GM12865 (cell line): Measurements from ENCODE around the gene ANP32A.

Experiments
- DNase-seq: peaks from one replicate; pipeline ENCODE4 v3.0.0; 2010; ENCODE audit warnings: low read depth
- H3K4me3 ChIP-seq: 2 replicates; pipeline ENCODE4 v1.5.1; 2011; ENCODE audit warnings: mild to moderate bottlenecking, low read depth, low read length, control low read depth
- CTCF ChIP-seq: IDR thresholded peaks from 2 replicates; pipeline ENCODE4 v1.5.1; 2011; ENCODE audit warnings: low read length, control low read depth, low read depth, inconsistent platforms; ENCODE audit not compliant: insufficient read depth; ENCODE audit errors: missing control alignments

Gene ANP32A

GRCh38 chr15:68819495-68820294, 1.0 kb downstream of the ANP32A start:
- TF ChIP-seq CTCF = no peak
- peak; percentile 51 for DNase-seq
- peak overlapping the region; percentile 90 for H3K4me3 ChIP-seq

GRCh38 chr15:68818769-68819494, 1.8 kb downstream of the ANP32A start:
- DNase-seq = peak; percentile 69
- peak overlapping the region; percentile 90 for H3K4me3 ChIP-seq

GRCh38 chr15:68818066-68818768, 2.5 kb downstream of the ANP32A start:
- peak overlapping the region; percentile 90 for H3K4me3 ChIP-seq
- peak; percentile 80 for DNase-seq
- TF ChIP-seq CTCF = no peak

More at GRCh38 chr15:68818769-68819494, 1.8 kb downstream of the ANP32A start:
- TF ChIP-seq CTCF = no peak

- peak overlapping the region; percentile 90 for H3K4me3 ChIP-seq
- TF ChIP-seq CTCF = no peak
- DNase-seq = peak; percentile 91
These were observed 3.2 kb downstream of the ANP32A start for GRCh38 chr15:68817304-68818065.

GRCh38 chr15:68816795-68817303, 3.8 kb downstream of the ANP32A start:
- H3K4me3 ChIP-seq = peak overlapping the region; percentile 90
- peak; percentile 41 for DNase-seq

More at GRCh38 chr15:68816795-68817303, 3.8 kb downstream of the ANP32A start:
- TF ChIP-seq CTCF = no peak
